H1 (cell line): ENCODE results near the gene PIP5K1C. TPM values are rescaled to one million over a fixed set of nuclear protein-coding genes. Genes with fewer than 3 reads are reported as not detected.

Experiments
- CTCF ChIA-PET: fragments of 300-600 bp; sonication (Branson Sonifier 250); formaldehyde crosslinking; loops from one replicate; lab custom pipeline; 2021; ENCODE audit not compliant: partially characterized antibody; lab: Charles Lee
- POLR2A ChIA-PET: fragments of 300-600 bp; sonication (Branson Sonifier 250); formaldehyde crosslinking; loops from one replicate; lab custom pipeline; 2021; ENCODE audit warnings: inconsistent platforms; ENCODE audit not compliant: partially characterized antibody; lab: Charles Lee
- DNase-seq, 2 experiments: peaks; one replicate each; pipeline versions ENCODE4 v3.0.0 to v3.0.0-alpha.2; 2010 to 2022; ENCODE audit warnings: low spot score in 2 of 2, low read depth in 1 of 2, mixed read lengths in 1 of 2
- FAIRE-seq: peaks from 2 replicates; lab custom pipeline; 2011; peaks lifted over from hg19 to GRCh38; lab: Jason Lieb, UNC
- H2AFZ ChIP-seq: 2 replicates; pipeline ENCODE4 v1.8.1; 2012; ENCODE audit warnings: low read length, inconsistent platforms
- H2AK5ac ChIP-seq: 2 replicates; pipeline ENCODE4 v1.6.1; 2013; ENCODE audit warnings: low read depth, low read length
- H2BK120ac ChIP-seq: replicated peaks from 2 replicates; pipeline ENCODE3; 2013; ENCODE audit warnings: low read depth, low read length, inconsistent platforms
- H2BK12ac ChIP-seq: 2 replicates; pipeline ENCODE4 v1.6.1; 2013; ENCODE audit warnings: low read depth, low read length
- H2BK15ac ChIP-seq: 2 replicates; pipeline ENCODE4 v1.6.1; 2013; ENCODE audit warnings: low read length
- H2BK20ac ChIP-seq: 2 replicates; pipeline ENCODE4 v1.6.1; 2013; ENCODE audit warnings: low read length
- H2BK5ac ChIP-seq: 2 replicates; pipeline ENCODE4 v1.6.1; 2013; ENCODE audit warnings: low read depth, low read length
- H3K14ac ChIP-seq: 2 replicates; pipeline ENCODE4 v1.6.1; 2013; ENCODE audit warnings: inconsistent platforms; ENCODE audit not compliant: insufficient read length
- H3K18ac ChIP-seq: 2 replicates; pipeline ENCODE4 v1.6.1; 2013; ENCODE audit warnings: low read length; ENCODE audit errors: extremely low read depth
- H3K23ac ChIP-seq: 2 replicates; pipeline ENCODE4 v1.6.1; 2013; ENCODE audit warnings: inconsistent platforms; ENCODE audit not compliant: insufficient read length
- H3K23me2 ChIP-seq: 2 replicates; pipeline ENCODE4 v1.6.1; 2013; ENCODE audit warnings: low read depth, low read length
- H3K27ac ChIP-seq: 2 replicates; pipeline ENCODE4 v1.6.1; 2011; ENCODE audit warnings: low read depth, low read length, inconsistent platforms
- H3K27me3 ChIP-seq, 4 experiments: replicated peaks in 1 of 4; 1 replicate in 1 of 4; 2 replicates in 3 of 4; pipeline versions ENCODE4 v1.6.1 to v1.8.1; 2011 to 2013; ENCODE audit warnings: low read length in 3 of 4, mild to moderate bottlenecking in 3 of 4, inconsistent platforms in 2 of 4, mixed read lengths in 2 of 4, moderate library complexity in 1 of 4; ENCODE audit not compliant: control insufficient read depth in 3 of 4, insufficient read depth in 3 of 4; ENCODE audit errors: extremely low read depth in 1 of 4
- H3K36me3 ChIP-seq, 4 experiments: 2 replicates each; pipeline versions ENCODE4 v1.6.1 to v1.8.1; 2011 to 2013; ENCODE audit warnings: mild to moderate bottlenecking in 4 of 4, low read length in 3 of 4, moderate library complexity in 2 of 4, control low read depth in 1 of 4, inconsistent platforms in 1 of 4; ENCODE audit not compliant: insufficient read depth in 4 of 4, control insufficient read depth in 2 of 4
- H3K4ac ChIP-seq: replicated peaks from 2 replicates; pipeline ENCODE3; 2013; ENCODE audit warnings: low read length, low read depth, mixed read lengths, inconsistent platforms; ENCODE audit not compliant: insufficient read length
- H3K4me1 ChIP-seq, 4 experiments: replicated peaks in 1 of 4; 1 replicate in 1 of 4; 2 replicates in 3 of 4; pipeline versions ENCODE4 v1.6.1 to v1.8.1; 2011 to 2013; ENCODE audit warnings: low read length in 3 of 4, inconsistent platforms in 2 of 4, mixed read lengths in 1 of 4; ENCODE audit not compliant: insufficient read depth in 4 of 4, control insufficient read depth in 3 of 4
- H3K4me2 ChIP-seq, 2 experiments: 2 replicates each; pipeline versions ENCODE4 v1.6.1 to v1.8.1; 2011 to 2013; ENCODE audit warnings: low read depth in 2 of 2, low read length in 2 of 2, control low read depth in 1 of 2, inconsistent platforms in 1 of 2, mild to moderate bottlenecking in 1 of 2; ENCODE audit not compliant: insufficient read depth in 1 of 2
- H3K4me3 ChIP-seq, 4 experiments: fragments of 200-600, 300-600 bp in 1 of 4; sonication (generic), shearing (Covaris generic), sonication (Bioruptor Twin) in 1 of 4; 2 replicates each; pipeline versions ENCODE4 v1.5.1 to v1.8.1; 2011 to 2016; ENCODE audit warnings: low read length in 4 of 4, low read depth in 3 of 4, control low read depth in 2 of 4, inconsistent platforms in 2 of 4, mild to moderate bottlenecking in 2 of 4, mixed read lengths in 1 of 4, moderate library complexity in 1 of 4; ENCODE audit not compliant: insufficient read depth in 2 of 4; ENCODE audit errors: extremely low read depth in 1 of 4
- H3K56ac ChIP-seq: replicated peaks from 2 replicates; pipeline ENCODE3; 2013; ENCODE audit warnings: low read depth, mild to moderate bottlenecking, mixed read lengths, low read length, inconsistent platforms; ENCODE audit not compliant: insufficient read length
- H3K79me1 ChIP-seq: 2 replicates; pipeline ENCODE4 v1.6.1; 2013; ENCODE audit warnings: low read depth, low read length, control low read depth
- H3K79me2 ChIP-seq, 2 experiments: 2 replicates each; pipeline versions ENCODE4 v1.6.1 to v1.8.1; 2012 to 2013; ENCODE audit warnings: low read length in 2 of 2, mild to moderate bottlenecking in 2 of 2, inconsistent platforms in 1 of 2; ENCODE audit not compliant: insufficient read depth in 2 of 2, control insufficient read depth in 1 of 2
- H3K9ac ChIP-seq, 4 experiments: replicated peaks in 1 of 4; 1 replicate in 1 of 4; 2 replicates in 3 of 4; pipeline versions ENCODE4 v1.6.1 to v1.8.1; 2011 to 2013; ENCODE audit warnings: low read depth in 3 of 4, low read length in 3 of 4, control low read depth in 2 of 4, mild to moderate bottlenecking in 2 of 4, moderate library complexity in 2 of 4, inconsistent platforms in 1 of 4; ENCODE audit errors: extremely low read depth in 1 of 4
- H3K9me3 ChIP-seq, 2 experiments: 2 replicates each; pipeline versions ENCODE4 v1.6.1 to v1.8.1; 2012 to 2013; ENCODE audit warnings: mild to moderate bottlenecking in 2 of 2, moderate library complexity in 2 of 2, control low read depth in 1 of 2, inconsistent platforms in 1 of 2, low read depth in 1 of 2, low read length in 1 of 2, mixed read lengths in 1 of 2; ENCODE audit not compliant: insufficient read depth in 2 of 2
- H4K20me1 ChIP-seq, 2 experiments: replicated peaks in 1 of 2; 2 replicates each; pipeline versions ENCODE3 to v1.8.1; 2011 to 2013; ENCODE audit warnings: inconsistent platforms in 2 of 2, low read length in 2 of 2, mild to moderate bottlenecking in 1 of 2; ENCODE audit not compliant: insufficient read depth in 2 of 2, control insufficient read depth in 1 of 2
- H4K5ac ChIP-seq: 2 replicates; pipeline ENCODE4 v1.6.1; 2013; ENCODE audit warnings: low read length, low read depth, mixed read lengths, inconsistent platforms; ENCODE audit not compliant: insufficient read length
- H4K8ac ChIP-seq: 2 replicates; pipeline ENCODE4 v1.8.0; 2013; ENCODE audit warnings: mild to moderate bottlenecking, moderate library complexity, low read length, inconsistent platforms; ENCODE audit not compliant: insufficient read depth; ENCODE audit errors: extremely low read depth
- H4K91ac ChIP-seq: replicated peaks from 2 replicates; pipeline ENCODE3; 2013; ENCODE audit warnings: low read length, mixed read lengths, inconsistent platforms; ENCODE audit not compliant: insufficient read length
- CBX8 ChIP-seq: fragments of 300-800, 300-1000 bp; sonication (generic); IDR thresholded peaks from 2 replicates; pipeline ENCODE4 v1.7.1; 2016; ENCODE audit warnings: low read depth, low read length, borderline replicate concordance
- EP300 ChIP-seq, 2 experiments: IDR thresholded peaks; 1 replicate in 1 of 2; 2 replicates in 1 of 2; pipeline ENCODE4 v1.6.1; 2011 to 2012; ENCODE audit warnings: low read depth in 2 of 2, low read length in 2 of 2, mild to moderate bottlenecking in 2 of 2, borderline replicate concordance in 1 of 2, inconsistent platforms in 1 of 2, moderate library complexity in 1 of 2
- GABPA ChIP-seq: IDR thresholded peaks from 2 replicates; pipeline ENCODE4 v1.6.1; 2011; ENCODE audit warnings: mild to moderate bottlenecking, low read length, moderate library complexity, borderline replicate concordance; ENCODE audit not compliant: insufficient read depth
- JUND ChIP-seq: IDR thresholded peaks from 2 replicates; pipeline ENCODE4 v1.6.1; 2011; ENCODE audit warnings: mild to moderate bottlenecking, improper control_type of control experiment, low read length
- MAFK ChIP-seq: IDR thresholded peaks from 2 replicates; pipeline ENCODE4 v1.6.1; 2012; ENCODE audit warnings: low read depth, mild to moderate bottlenecking, improper control_type of control experiment, low read length
- POLR2A ChIP-seq, 2 experiments: IDR thresholded peaks; 1 replicate in 1 of 2; 2 replicates in 1 of 2; pipeline ENCODE4 v1.6.1; 2011; ENCODE audit warnings: low read depth in 2 of 2, low read length in 2 of 2, mild to moderate bottlenecking in 2 of 2; ENCODE audit errors: control extremely low read depth in 1 of 2
- RFX5 ChIP-seq: IDR thresholded peaks from 2 replicates; pipeline ENCODE4 v1.6.1; 2011; ENCODE audit warnings: low read depth, low read length, improper control_type of control experiment, borderline replicate concordance
- SIN3A ChIP-seq, 2 experiments: IDR thresholded peaks in 1 of 2; conservative IDR thresholded peaks in 1 of 2; 2 replicates each; pipeline ENCODE4 v1.6.1; 2011 to 2012; ENCODE audit warnings: low read length in 2 of 2, improper control_type of control experiment in 1 of 2, low read depth in 1 of 2, mild to moderate bottlenecking in 1 of 2
- SP1 ChIP-seq: IDR thresholded peaks from 2 replicates; pipeline ENCODE4 v1.6.1; 2011; ENCODE audit warnings: low read depth, low read length
- SP2 ChIP-seq: IDR thresholded peaks from 2 replicates; pipeline ENCODE4 v1.6.1; 2012; ENCODE audit warnings: mild to moderate bottlenecking, low read length, inconsistent platforms
- TBP ChIP-seq: IDR thresholded peaks from 2 replicates; pipeline ENCODE4 v1.6.1; 2011; ENCODE audit warnings: low read depth, low read length, improper control_type of control experiment
- WGBS, 2 experiments: shearing (Covaris generic) in 1 of 2; methylation state at CpG; one replicate each; pipeline versions ENCODE4 v1.1.6 to v1.1.7; 2013 to 2015; ENCODE audit warnings: low lambda C conversion rate in 2 of 2, mixed read lengths in 2 of 2, inconsistent platforms in 1 of 2, low coverage in 1 of 2, missing lambda C conversion rate in 1 of 2; ENCODE audit not compliant: insufficient replicate concordance in 2 of 2, insufficient coverage in 1 of 2, insufficient read length in 1 of 2; ENCODE audit errors: extremely low coverage in 1 of 2, missing lambda C conversion rate in 1 of 2; 5-methylcytosine and 5-hydroxymethylcytosine counted together
- polyA plus RNA-seq, 7 experiments: library from polyadenylated mRNA; depleted of rRNA in 3 of 7; stranded (reverse) in 5 of 7; unstranded in 2 of 7; fragments of >200 nt in 5 of 7; fragments of 200-250 nt in 2 of 7; gene quantifications; 1 replicate in 5 of 7; 2 replicates in 1 of 7; 4 replicates in 1 of 7; pipeline versions ENCODE4 v1.2.1 to v1.2.3, GENCODE V29; 2011 to 2013; ENCODE audit warnings: missing spikeins in 2 of 7, mixed read lengths in 2 of 7
- total RNA-seq: library from RNA; stranded (reverse); fragmentation: NEBNext Ultra II Directional; extraction: Animal tissue kit (Norgen Biotek cat#: 25700); gene quantifications from 2 replicates; pipeline ENCODE4 v1.2.1, GENCODE V29; 2021
- TF ChIP-seq, protein P1 (sequence below): IDR thresholded peaks from 2 replicates; pipeline ENCODE4 v1.6.1; 2012; ENCODE audit warnings: inconsistent platforms

Gene PIP5K1C
- total and polyA plus RNA-seq, 2 of the 8 experiments (the other 6 are each of a cell fraction or from before 2014, with no cell fraction given) = 10.6 to 32.9 TPM

DNA sequence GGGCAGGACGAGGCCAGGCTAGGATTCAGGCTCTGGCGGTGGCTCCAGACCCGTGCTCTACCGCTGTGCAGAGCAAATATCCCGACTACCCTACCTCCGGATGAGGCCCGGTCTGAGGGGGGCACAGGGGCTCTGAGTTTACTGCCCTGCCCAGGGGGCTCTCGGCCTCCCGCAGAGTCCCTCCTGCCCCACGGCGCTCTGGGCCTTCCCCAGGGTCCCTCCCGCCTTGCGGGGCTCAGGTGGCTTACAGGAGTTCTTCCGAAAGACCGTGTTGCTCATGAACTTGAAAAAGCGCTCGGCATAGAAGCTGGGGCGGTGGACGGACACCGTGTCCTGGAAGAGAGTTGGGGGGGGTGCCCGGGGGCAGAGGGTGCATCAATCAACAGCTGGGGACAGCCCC, 54.5 kb downstream of the PIP5K1C start:
- Histone ChIP-seq H3K56ac (no peak overlapping the region), H3K79me2 (no peaks in the 10 kb centered on the region), H3K4ac (no peak overlapping the region), H3K23me2 (no peaks in the 10 kb centered on the region), H2AK5ac (no peak overlapping the region), H3K36me3 (peaks cover 0 to 8% (median 2%) of the 10 kb centered on the region in 4 experiments; a peak in 5 of 8 replicates), H3K27me3 (no peaks in the 10 kb centered on the region), H3K4me3 (no peak overlapping the region), H3K4me1 (no peaks in the 10 kb centered on the region), H4K20me1 (peaks cover 3 to 8% of the 10 kb centered on the region in 2 experiments), H4K8ac (no peak overlapping the region), H4K5ac (no peak overlapping the region), H3K9ac (no peak overlapping the region), H3K14ac (no peak overlapping the region), H2BK15ac (no peak overlapping the region), H2BK5ac (no peak overlapping the region), H3K27ac (no peak overlapping the region), H2BK120ac (no peak overlapping the region), H3K23ac (no peak overlapping the region), H4K91ac (no peak overlapping the region), H3K79me1 (no peaks in the 10 kb centered on the region), H2AFZ (no peak overlapping the region), H2BK20ac (no peak overlapping the region), H3K4me2 (no peak overlapping the region), H3K18ac (no peak overlapping the region), H2BK12ac (no peak overlapping the region), H3K9me3 (no peaks in the 10 kb centered on the region)
- ChIA-PET CTCF (interaction anchor here (0.9 to 1.0 kb wide), 2 partner anchors 8 to 60 kb away, joined by 3 to 4 read pairs; partner anchors contain the start of gene GIPC3), POLR2A (interaction anchor here (0.7 kb wide), 1 partner anchor 10 kb away, joined by 3 read pairs; no protein-coding TSS in a partner anchor)
- FAIRE-seq (no peak), DNase-seq (no peak)
- 90% methylated on average over 19 of the region's 21 CpGs; no CpG with 5 or more reads in 1 of the 2 experiments for WGBS, 2 experiments
- TF ChIP-seq SIN3A (conservative IDR thresholded peaks at IDR 0.05 in 1 of 2, IDR thresholded peaks at IDR 0.05 in 1 of 2; ENCODE audit: low read depth in 1 of 2, low read length in 2 of 2) (no peak), MAFK (no peak), EP300 (IDR thresholded peaks at IDR 0.05; ENCODE audit: borderline replicate concordance in 1 of 2, low read depth in 2 of 2, low read length in 2 of 2) (no peak), SP1 (no peak), CBX8 (no peak), RFX5 (no peak), JUND (no peak), SP2 (no peak), GABPA (no peak), TBP (no peak), POLR2A (IDR thresholded peaks at IDR 0.05; ENCODE audit: control extremely low read depth in 1 of 2, low read depth in 2 of 2, low read length in 2 of 2) (no peak)
- TF ChIP-seq, protein P1, sequence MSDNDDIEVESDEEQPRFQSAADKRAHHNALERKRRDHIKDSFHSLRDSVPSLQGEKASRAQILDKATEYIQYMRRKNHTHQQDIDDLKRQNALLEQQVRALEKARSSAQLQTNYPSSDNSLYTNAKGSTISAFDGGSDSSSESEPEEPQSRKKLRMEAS = no peak
